ENCODE measurements around the gene MSI2. TPM values are rescaled to one million over a fixed set of nuclear protein-coding genes. Genes with fewer than 3 reads are reported as not detected.

MSI2 gene
- total and polyA plus RNA-seq, 8 donors: 35.0 to 49.5 (median 47.5) TPM

- ATAC-seq (no peak), DNase-seq (no peak)
- intact Hi-C loops (cut with DNase I): no loop called here
- no peak overlapping the region for H3K27ac ChIP-seq
- no peak for TF ChIP-seq CTCF (IDR thresholded peaks at IDR 0.05)
- no peaks in the 10 kb centered on the region for H3K9me3 ChIP-seq
- no peak overlapping the region for H3K4me3 ChIP-seq
- no peaks in the 10 kb centered on the region for H3K36me3 ChIP-seq
- H3K4me1 ChIP-seq: no peaks in the 10 kb centered on the region
- peaks cover 0 to 23% of the 10 kb centered on the region in 2 donors for H3K27me3 ChIP-seq
Observed at GRCh38 chr17:57245786-57246185, 10.5 kb upstream of the MSI2 start.

GRCh38 chr17:57246257-57246656 lies 10.1 kb upstream of the MSI2 start:
- DNase-seq (no peak), ATAC-seq (no peak)
- Histone ChIP-seq H3K27ac (no peak overlapping the region), H3K9me3 (no peaks in the 10 kb centered on the region), H3K27me3 (peaks cover 0 to 23% of the 10 kb centered on the region in 2 donors), H3K4me1 (no peaks in the 10 kb centered on the region), H3K4me3 (no peak overlapping the region), H3K36me3 (no peaks in the 10 kb centered on the region)
- intact Hi-C loops (cut with DNase I): no loop called here
- no peak for TF ChIP-seq CTCF (IDR thresholded peaks at IDR 0.05)

- peaks cover 0 to 23% of the 10 kb centered on the region in 2 donors for H3K27me3 ChIP-seq
- no peak overlapping the region for H3K4me3 ChIP-seq
- DNase-seq (no peak), ATAC-seq (no peak)
- intact Hi-C loops (cut with DNase I): no loop called here
- H3K27ac ChIP-seq: no peak overlapping the region
- TF ChIP-seq CTCF (IDR thresholded peaks at IDR 0.05): no peak
- no peaks in the 10 kb centered on the region for H3K9me3 ChIP-seq
- H3K4me1 ChIP-seq: no peaks in the 10 kb centered on the region
- no peaks in the 10 kb centered on the region for H3K36me3 ChIP-seq
Observed at GRCh38 chr17:57247261-57247660, 9.1 kb upstream of the MSI2 start.

DNA sequence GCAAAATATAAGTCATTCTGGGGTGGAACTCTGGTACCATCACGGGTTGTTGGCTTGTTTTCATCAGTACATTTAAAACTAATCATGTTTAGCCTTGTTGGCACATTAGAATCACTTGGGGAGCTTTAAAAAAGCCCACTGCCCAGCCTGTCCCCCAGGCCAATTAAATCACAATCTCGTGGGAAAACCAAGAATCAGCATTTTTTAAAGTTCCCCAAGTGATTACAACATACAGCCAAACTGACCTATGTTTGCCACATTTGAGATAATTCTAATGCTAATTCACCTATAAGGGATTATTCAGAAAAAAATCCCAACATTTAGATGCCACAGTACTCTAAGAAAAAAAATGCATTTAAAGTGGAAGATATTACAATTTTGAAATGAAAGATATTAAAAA lies 8.4 kb upstream of the MSI2 start:
- Histone ChIP-seq H3K4me1 (no peaks in the 10 kb centered on the region), H3K27me3 (peaks cover 0 to 23% of the 10 kb centered on the region in 2 donors), H3K27ac (no peak overlapping the region), H3K9me3 (no peaks in the 10 kb centered on the region), H3K36me3 (no peaks in the 10 kb centered on the region), H3K4me3 (no peak overlapping the region)
- intact Hi-C loops (cut with DNase I): no loop called here
- DNase-seq: no peak
- no peak for ATAC-seq
- TF ChIP-seq CTCF (IDR thresholded peaks at IDR 0.05): no peak

DNA sequence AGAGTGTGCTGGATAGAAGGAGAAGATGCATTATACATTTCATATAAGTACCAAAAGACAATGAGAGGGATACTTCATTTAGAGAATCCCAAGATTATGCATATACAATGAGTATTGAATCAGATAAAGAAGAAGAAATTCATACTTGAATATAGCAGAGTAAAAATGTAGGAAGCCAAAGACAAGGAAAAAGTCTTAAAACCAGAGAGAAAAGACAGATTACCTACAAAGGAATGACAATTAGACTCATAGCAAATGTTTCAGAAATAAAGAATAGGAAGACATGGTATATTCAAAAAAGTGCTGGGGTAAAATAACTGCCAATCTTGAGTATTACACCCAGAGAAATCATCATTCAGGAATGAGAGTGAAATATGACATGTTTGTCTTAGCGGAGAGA lies 6.8 kb upstream of the MSI2 start:
- no peak overlapping the region for H3K4me3 ChIP-seq
- no peak for TF ChIP-seq CTCF (IDR thresholded peaks at IDR 0.05)
- intact Hi-C loops (cut with DNase I): no loop called here
- no peak overlapping the region for H3K27ac ChIP-seq
- H3K4me1 ChIP-seq: no peaks in the 10 kb centered on the region
- DNase-seq (no peak), ATAC-seq (no peak)
- H3K9me3 ChIP-seq: no peaks in the 10 kb centered on the region
- peaks cover 0 to 12% of the 10 kb centered on the region in 2 donors for H3K27me3 ChIP-seq
- no peaks in the 10 kb centered on the region for H3K36me3 ChIP-seq

All from left lung (tissue), 10 donors.